ENCODE measurements around the gene GLTP.

Gene GLTP

GRCh38 chr12:109920261-109920780 is 40.0 kb upstream of the GLTP start:
- TF ChIP-seq CTCF (IDR thresholded peaks at IDR 0.05), result no peak
- Histone ChIP-seq H3K36me3 (peaks cover 98% of the 10 kb centered on the region), H3K27ac (no peak overlapping the region), H3K27me3 (no peaks in the 10 kb centered on the region), H3K9me3 (no peaks in the 10 kb centered on the region), H3K4me1 (ENCODE audit: control insufficient read depth in 1 of 2, insufficient read depth in 1 of 2, low read depth in 1 of 2, low read length in 1 of 2) (no peaks in the 10 kb centered on the region), H3K4me3 (ENCODE audit: low read depth in 1 of 2, low read length in 1 of 2) (no peak overlapping the region)

GRCh38 chr12:109919456-109919855 is 39.1 kb upstream of the GLTP start:
- TF ChIP-seq CTCF (IDR thresholded peaks at IDR 0.05), result no peak
- no peak overlapping the region for H3K4me3 ChIP-seq (ENCODE audit: low read depth in 1 of 2, low read length in 1 of 2)
- H3K27ac ChIP-seq, result no peak overlapping the region
- no peaks in the 10 kb centered on the region for H3K9me3 ChIP-seq
- H3K27me3 ChIP-seq, result no peaks in the 10 kb centered on the region
- no peaks in the 10 kb centered on the region for H3K4me1 ChIP-seq (ENCODE audit: control insufficient read depth in 1 of 2, insufficient read depth in 1 of 2, low read depth in 1 of 2, low read length in 1 of 2)
- H3K36me3 ChIP-seq, result peaks cover 100% of the 10 kb centered on the region

- Histone ChIP-seq H3K9me3 (no peaks in the 10 kb centered on the region), H3K27ac (no peak overlapping the region), H3K4me1 (ENCODE audit: control insufficient read depth in 1 of 2, insufficient read depth in 1 of 2, low read depth in 1 of 2, low read length in 1 of 2) (no peaks in the 10 kb centered on the region), H3K36me3 (peaks cover 98% of the 10 kb centered on the region), H3K27me3 (no peaks in the 10 kb centered on the region), H3K4me3 (ENCODE audit: low read depth in 1 of 2, low read length in 1 of 2) (no peak overlapping the region)
- TF ChIP-seq CTCF (IDR thresholded peaks at IDR 0.05), result no peak
Measured at GRCh38 chr12:109916045-109916444, 35.7 kb upstream of the GLTP start.

- no peak for TF ChIP-seq CTCF (IDR thresholded peaks at IDR 0.05)
- no peaks in the 10 kb centered on the region for H3K4me1 ChIP-seq (ENCODE audit: control insufficient read depth in 1 of 2, insufficient read depth in 1 of 2, low read depth in 1 of 2, low read length in 1 of 2)
- no peak overlapping the region for H3K27ac ChIP-seq
- H3K36me3 ChIP-seq, result peaks cover 98% of the 10 kb centered on the region
- no peaks in the 10 kb centered on the region for H3K27me3 ChIP-seq
- H3K4me3 ChIP-seq (ENCODE audit: low read depth in 1 of 2, low read length in 1 of 2), result no peak overlapping the region
- no peaks in the 10 kb centered on the region for H3K9me3 ChIP-seq
Measured at GRCh38 chr12:109915171-109916040, 35.1 kb upstream of the GLTP start.

- Histone ChIP-seq H3K36me3 (peaks cover 98% of the 10 kb centered on the region), H3K4me1 (ENCODE audit: control insufficient read depth in 1 of 2, insufficient read depth in 1 of 2, low read depth in 1 of 2, low read length in 1 of 2) (no peaks in the 10 kb centered on the region), H3K27ac (no peak overlapping the region), H3K27me3 (no peaks in the 10 kb centered on the region), H3K9me3 (no peaks in the 10 kb centered on the region), H3K4me3 (ENCODE audit: low read depth in 1 of 2, low read length in 1 of 2) (no peak overlapping the region)
- no peak for TF ChIP-seq CTCF (IDR thresholded peaks at IDR 0.05)
Measured at GRCh38 chr12:109914461-109914860, 34.1 kb upstream of the GLTP start.
